Rectal smooth muscle tissue (tissue), 1 donor: ENCODE results near the gene DTWD1.
"Not testable (repeated sequence)": the region's sequence is repeated elsewhere in the genome, so short reads cannot be mapped to it uniquely, and the experiment has no call there.

ENCODE experiments used
- H3K27ac ChIP-seq: one replicate; pipeline ENCODE4 v1.7.0; 2013; ENCODE audit warnings: low read depth, low read length, inconsistent platforms
- H3K27me3 ChIP-seq: one replicate; pipeline ENCODE4 v1.7.0; 2013; ENCODE audit warnings: low read length; ENCODE audit not compliant: control insufficient read depth, insufficient read depth
- H3K36me3 ChIP-seq: one replicate; pipeline ENCODE4 v1.7.0; 2013; ENCODE audit warnings: low read length; ENCODE audit not compliant: control insufficient read depth, insufficient read depth
- H3K4me1 ChIP-seq: one replicate; pipeline ENCODE4 v1.7.0; 2013; ENCODE audit warnings: low read length; ENCODE audit not compliant: control insufficient read depth, insufficient read depth
- H3K4me3 ChIP-seq: one replicate; pipeline ENCODE4 v1.7.0; 2013; ENCODE audit warnings: low read length
- H3K9ac ChIP-seq: one replicate; pipeline ENCODE4 v1.7.0; 2013; ENCODE audit warnings: low read length

Gene DTWD1, protein sequence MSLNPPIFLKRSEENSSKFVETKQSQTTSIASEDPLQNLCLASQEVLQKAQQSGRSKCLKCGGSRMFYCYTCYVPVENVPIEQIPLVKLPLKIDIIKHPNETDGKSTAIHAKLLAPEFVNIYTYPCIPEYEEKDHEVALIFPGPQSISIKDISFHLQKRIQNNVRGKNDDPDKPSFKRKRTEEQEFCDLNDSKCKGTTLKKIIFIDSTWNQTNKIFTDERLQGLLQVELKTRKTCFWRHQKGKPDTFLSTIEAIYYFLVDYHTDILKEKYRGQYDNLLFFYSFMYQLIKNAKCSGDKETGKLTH

DNA sequence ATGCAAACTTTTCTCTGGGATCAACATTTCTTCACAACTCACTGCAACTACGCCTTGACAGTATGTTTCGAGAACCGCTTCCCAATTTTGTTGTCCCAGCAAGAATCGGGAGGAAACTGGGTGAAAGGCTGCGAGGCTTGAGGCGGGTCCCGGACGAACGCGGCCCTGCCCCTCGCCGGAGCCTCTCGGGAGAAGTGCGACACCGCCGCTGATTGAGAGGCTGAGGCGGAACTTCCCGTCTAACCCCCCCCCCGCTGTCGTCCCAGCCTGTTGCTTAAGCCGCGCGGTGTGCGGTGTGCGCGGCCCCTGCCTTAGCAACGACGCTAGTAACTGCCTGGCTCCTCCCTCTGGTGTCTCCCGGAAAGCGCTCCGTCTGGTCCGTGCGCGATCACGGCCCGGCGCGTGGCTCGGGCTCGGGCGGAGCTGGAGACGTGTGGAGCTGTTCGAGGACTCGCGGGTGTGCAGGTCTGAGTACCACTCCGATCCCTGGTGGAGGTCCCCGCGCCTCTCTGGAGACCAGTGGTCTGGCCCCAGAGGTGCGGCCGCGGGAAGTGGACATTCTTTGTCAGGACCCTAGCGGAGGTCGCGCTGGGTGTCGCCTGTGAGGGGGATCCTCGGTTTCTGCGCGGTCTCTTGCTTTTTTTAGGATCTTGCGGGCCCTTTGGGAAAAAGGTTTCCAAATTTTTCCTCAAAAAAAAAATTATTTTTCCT lies at the start of gene DTWD1, which contains the start of gene FAM227B:
Gene DTWD1, plus strand, starts transcription at position 391 of the 711 bp plus-strand sequence. CDS start 4,120 bp downstream, outside the sequence.
Gene FAM227B, minus strand, starts transcription at position 161 of the 711 bp plus-strand sequence. CDS start 5,647 bp downstream, outside the sequence.
- Histone ChIP-seq H3K27ac (peak within 1 kb of the TSS; percentile 96), H3K36me3 (peaks cover 4% of the 10 kb centered on the region), H3K4me3 (peak within 1 kb of the TSS; percentile 81), H3K27me3 (no peaks in the 10 kb centered on the region), H3K4me1 (peaks cover 14% of the 10 kb centered on the region), H3K9ac (peak within 1 kb of the TSS; percentile 69)

DNA sequence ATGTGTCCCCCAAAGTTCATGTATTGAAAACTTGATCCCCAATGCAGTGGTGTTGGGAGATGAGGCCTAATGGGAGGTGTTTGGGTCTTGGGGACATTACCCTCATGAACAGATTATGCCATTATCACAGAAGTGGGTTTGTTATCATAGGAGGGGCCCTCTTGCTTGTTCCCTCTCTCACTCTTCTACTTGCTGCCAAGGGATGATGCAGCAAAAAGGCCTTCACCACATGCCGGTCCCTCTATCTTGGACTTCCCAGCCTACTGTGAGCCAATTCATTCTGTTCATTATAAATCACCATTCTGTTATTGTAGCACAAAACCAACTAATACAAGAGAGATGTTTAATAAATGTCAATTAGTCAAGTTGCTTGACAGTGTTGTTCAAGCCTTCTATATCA lies 47.4 kb upstream of the DTWD1 start:
- Histone ChIP-seq H3K4me1 (no peaks in the 10 kb centered on the region), H3K27ac (no peak overlapping the region), H3K9ac (no peak overlapping the region), H3K27me3 (no peaks in the 10 kb centered on the region), H3K4me3 (no peak overlapping the region), H3K36me3 (no peaks in the 10 kb centered on the region)

DNA sequence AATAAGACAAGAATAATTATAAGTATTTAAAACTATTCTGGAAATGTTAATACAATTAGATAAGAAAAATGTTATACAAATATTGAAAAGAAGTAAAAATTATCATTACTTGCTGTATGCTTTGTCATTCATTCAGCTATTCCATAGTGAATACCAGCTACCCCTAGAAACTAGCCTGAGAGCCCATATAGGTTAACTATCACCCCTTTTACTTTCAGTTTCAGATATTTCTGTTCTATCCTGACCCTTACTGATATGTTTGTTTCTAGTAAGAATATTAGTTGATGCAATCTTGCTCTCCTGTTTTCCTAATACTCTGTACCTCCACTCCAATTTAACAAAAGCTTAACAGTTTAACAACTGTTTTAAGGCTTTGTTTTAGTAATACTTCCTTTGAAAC lies 31.8 kb upstream of the DTWD1 start:
- Histone ChIP-seq H3K9ac (no peak overlapping the region), H3K36me3 (no peaks in the 10 kb centered on the region), H3K4me3 (no peak overlapping the region), H3K4me1 (no peaks in the 10 kb centered on the region), H3K27ac (no peak overlapping the region), H3K27me3 (no peaks in the 10 kb centered on the region)

DNA sequence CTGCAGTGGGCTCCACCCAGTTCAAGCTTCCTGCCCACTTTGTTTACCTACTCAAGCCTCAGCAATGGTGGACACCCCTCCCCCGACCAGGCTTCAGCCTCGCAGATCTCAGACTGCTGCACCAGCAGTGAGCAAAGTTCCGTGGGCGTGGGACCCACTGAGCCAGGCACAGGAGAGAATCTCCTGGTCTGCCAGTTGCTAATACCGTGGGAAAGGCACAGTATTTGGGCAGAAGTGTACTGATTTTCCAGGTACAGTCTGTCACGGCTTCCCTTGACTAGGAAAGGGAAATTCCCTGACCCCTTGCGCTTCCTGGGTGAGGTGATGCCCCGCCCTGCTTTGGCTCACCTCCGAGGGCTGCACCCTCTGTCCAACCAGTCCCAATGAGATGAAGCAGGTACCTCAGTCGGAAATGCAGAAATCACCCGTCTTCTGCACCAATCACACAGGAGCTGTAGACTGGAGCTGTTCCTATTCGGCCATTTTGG lies 28.0 kb upstream of the DTWD1 start:
- not testable (repeated sequence) for H3K27ac ChIP-seq, H3K4me1 ChIP-seq, H3K9ac ChIP-seq, H3K36me3 ChIP-seq, H3K27me3 ChIP-seq, H3K4me3 ChIP-seq

DNA sequence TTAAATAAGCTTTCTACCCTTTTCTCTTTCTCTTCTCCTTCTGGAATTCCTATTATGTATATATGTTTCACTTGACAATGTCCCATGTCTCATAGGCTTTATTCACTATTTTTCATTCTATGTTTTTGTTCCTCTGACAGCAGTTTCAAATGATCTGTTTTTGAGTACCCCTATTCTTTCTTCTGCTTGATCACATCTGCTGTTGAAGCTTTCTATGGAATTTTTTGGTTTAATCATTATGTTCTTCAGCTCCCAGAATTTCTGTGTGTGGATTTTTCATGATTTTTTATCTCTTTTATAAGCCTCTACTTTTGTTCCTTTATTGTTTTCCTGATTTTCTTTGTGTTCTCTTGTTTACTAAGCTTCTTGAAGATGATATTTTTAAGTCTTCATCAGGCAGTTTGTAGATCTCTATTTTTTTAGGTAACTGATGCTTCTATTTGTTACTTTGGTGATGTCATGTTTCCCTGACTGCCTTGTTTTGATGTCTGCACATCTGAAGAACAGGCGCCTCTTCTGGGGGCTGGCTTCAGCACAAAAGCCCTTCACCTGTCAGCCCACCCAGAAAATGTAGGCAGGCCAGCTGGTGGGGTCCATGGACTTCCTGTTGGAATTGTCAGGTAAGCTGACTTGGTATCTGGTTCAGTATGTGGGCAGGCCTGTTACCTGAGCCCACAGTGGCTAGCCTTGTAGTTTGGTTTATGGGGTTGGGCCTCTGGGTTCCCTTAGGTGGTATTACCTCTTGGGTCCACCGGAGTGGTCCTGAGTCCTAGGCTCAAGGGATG lies 16.0 kb upstream of the DTWD1 start:
- Histone ChIP-seq H3K4me1 (no peaks in the 10 kb centered on the region), H3K4me3 (no peak overlapping the region), H3K27me3 (no peaks in the 10 kb centered on the region), H3K9ac (no peak overlapping the region), H3K36me3 (no peaks in the 10 kb centered on the region), H3K27ac (no peak overlapping the region)

DNA sequence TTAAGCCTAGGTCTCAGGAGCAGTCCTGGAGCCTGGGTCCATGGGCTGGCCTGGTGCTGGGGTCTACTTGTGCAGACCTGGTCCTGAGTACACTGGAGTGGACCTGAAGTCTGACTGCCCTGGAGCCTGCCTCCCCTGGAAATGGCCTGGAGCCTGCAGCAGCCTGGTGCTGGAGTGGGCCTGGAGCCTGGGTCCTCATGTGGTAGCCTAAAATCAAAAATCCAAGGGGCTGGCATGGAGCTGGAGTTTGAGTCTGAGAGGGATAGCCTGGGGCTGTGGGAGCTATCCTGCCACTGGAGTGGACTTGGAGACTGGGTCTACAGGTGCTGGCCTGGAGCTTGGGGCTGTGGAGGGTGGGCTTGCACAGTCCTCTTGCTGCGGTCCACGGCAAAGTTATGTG lies 15.3 kb upstream of the DTWD1 start:
- Histone ChIP-seq H3K9ac (no peak overlapping the region), H3K4me3 (no peak overlapping the region), H3K4me1 (no peaks in the 10 kb centered on the region), H3K27me3 (no peaks in the 10 kb centered on the region), H3K27ac (no peak overlapping the region), H3K36me3 (no peaks in the 10 kb centered on the region)

DNA sequence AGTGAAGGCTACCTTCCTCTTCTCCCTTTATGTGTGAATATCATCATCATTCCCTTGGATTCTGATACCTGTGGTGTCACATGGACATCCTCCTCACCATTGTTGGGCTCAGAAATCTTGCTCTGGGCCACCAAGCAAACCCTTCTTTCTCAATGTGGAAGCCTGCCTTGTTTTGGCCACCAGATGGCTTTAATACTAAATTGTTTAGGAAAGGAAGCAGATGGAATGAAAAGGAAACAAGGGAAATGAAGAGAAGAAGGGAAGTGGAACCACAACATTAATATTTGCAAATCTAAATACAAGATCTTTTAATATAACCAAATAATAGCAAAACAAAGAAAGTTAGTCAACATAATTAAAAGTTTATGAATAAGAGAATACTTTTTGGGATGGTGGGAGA lies 14.3 kb upstream of the DTWD1 start:
- no peaks in the 10 kb centered on the region for H3K4me1 ChIP-seq
- no peaks in the 10 kb centered on the region for H3K27me3 ChIP-seq
- no peak overlapping the region for H3K4me3 ChIP-seq
- no peaks in the 10 kb centered on the region for H3K36me3 ChIP-seq
- H3K9ac ChIP-seq = no peak overlapping the region
- H3K27ac ChIP-seq = no peak overlapping the region

DNA sequence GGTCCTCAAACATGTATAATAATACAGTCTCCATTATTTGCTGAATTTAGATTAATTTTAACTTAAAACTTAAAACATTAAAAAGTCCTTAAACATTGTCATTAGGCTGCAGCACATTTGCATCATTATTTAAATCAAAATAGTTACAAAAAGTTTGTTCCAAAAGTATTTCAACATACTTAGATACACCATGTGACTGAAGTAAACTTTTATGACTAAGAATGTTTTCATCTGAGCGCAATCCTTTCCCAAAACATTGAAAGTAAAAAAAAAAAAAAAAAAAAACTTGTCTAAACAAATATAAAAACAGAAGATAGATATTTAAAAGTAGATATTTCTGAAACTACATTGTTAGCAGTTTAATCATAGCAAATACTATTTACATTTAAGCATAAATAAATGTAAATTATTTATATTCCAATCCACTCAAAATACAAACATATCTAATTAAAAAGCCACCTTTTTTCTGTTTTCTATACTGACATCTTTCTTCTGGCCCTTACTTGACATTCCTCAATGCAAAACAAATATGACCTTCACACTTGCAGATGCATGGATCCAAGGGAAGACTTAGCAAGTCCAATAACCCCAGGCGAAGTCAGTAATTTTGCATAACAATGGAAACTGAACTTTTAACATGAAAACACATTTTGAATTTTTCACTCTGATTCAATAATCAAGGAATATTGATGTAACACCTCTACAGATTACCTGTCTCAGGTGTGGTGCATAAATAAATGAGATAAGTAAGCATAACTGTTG lies 10.5 kb upstream of the DTWD1 start:
- H3K9ac ChIP-seq = no peak overlapping the region
- no peaks in the 10 kb centered on the region for H3K36me3 ChIP-seq
- no peaks in the 10 kb centered on the region for H3K27me3 ChIP-seq
- H3K27ac ChIP-seq = no peak overlapping the region
- no peak overlapping the region for H3K4me3 ChIP-seq
- H3K4me1 ChIP-seq = no peaks in the 10 kb centered on the region

DNA sequence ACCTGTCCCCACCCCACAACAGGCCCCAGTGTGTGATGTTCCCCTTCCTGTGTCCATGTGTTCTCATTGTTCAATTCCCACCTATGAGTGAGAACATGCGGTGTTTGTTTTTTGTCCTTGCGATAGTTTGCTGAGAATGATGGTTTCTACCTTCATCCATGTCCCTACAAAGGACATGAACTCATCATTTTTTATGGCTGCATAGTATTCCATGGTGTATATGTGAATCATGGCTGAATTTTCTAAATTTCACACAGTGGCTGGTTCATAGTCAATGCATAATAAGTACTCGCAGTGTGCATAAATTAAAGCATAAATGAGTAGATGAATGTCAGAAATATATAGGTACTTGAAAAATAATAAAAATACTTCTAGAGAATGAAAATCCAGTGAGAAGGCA lies 8.6 kb upstream of the DTWD1 start:
- H3K4me3 ChIP-seq, H3K9ac ChIP-seq, H3K27me3 ChIP-seq, H3K36me3 ChIP-seq, H3K4me1 ChIP-seq, H3K27ac ChIP-seq: not testable (repeated sequence)

DNA sequence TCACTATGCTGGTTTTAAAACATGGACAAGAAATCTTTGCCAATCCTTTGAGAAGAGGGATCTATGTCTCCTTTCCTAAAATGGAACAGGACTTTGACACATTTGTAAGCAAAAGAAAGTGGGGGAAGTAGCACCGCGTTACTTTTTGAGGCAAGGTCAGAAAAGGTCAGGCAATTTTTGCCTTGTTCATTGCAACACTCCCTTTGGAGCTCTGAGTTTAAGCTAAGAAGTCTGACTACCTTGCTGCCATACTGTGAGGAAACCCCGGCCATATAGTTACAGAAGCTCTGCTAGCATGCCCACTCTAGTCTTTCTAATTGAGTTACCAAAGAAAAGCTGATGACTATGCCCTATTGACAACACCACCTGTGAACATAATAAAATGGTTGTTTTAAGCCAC lies 1.6 kb upstream of the DTWD1 start:
- no peak overlapping the region for H3K27ac ChIP-seq

DNA sequence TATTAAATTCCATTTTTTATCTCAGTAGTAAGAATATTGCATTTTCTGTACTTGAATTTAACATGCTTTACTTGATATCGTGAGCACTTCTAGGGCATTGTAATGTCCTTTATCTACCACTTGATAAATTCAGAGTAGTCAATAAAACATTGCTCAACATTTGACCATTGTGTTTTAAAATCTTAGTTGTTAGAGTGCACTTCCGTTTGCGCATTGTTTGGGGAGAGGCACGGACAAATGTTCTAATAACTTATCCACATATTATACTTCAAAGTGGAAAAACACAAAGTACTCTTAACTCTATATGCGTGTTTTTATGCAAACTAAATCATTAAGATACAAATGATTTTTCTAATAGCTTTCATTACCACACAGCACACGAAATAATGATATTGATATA lies 649 bp upstream of the DTWD1 start:
- peaks cover 14% of the 10 kb centered on the region for H3K4me1 ChIP-seq
- H3K36me3 ChIP-seq = no peaks in the 10 kb centered on the region
- peak overlapping the region; percentile 45 for H3K9ac ChIP-seq
- no peaks in the 10 kb centered on the region for H3K27me3 ChIP-seq
- peak overlapping the region; percentile 81 for H3K4me3 ChIP-seq
- peak overlapping the region; percentile 96 for H3K27ac ChIP-seq

More for the DNA sequence above, 1.6 kb upstream of the DTWD1 start:
- Histone ChIP-seq H3K36me3 (no peaks in the 10 kb centered on the region), H3K27me3 (no peaks in the 10 kb centered on the region), H3K4me1 (peaks cover 14% of the 10 kb centered on the region), H3K4me3 (no peak overlapping the region), H3K9ac (no peak overlapping the region)

DNA sequence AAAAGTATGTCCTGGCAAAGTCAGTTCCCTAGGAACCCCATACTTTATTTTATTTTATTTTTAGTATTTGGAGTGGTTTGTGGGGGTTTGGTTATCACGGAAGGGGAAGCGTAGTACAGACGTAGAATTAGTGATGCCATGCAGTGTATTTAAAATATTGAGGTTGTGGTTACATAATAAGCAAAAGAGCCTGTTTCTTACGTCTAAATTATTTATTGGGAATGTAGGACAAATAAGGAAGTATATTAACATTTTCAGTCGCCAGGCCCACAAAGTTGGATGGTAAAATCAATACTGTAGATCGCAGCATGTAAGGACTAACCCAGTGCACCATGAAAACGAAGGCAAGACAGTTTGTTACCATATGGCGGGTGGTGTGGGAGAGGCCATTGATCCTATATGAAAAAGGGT lies 558 bp downstream of the DTWD1 start:
- peaks cover 14% of the 10 kb centered on the region for H3K4me1 ChIP-seq
- H3K27ac ChIP-seq = peak overlapping the region; percentile 96
- peak overlapping the region; percentile 69 for H3K9ac ChIP-seq
- H3K4me3 ChIP-seq = peak overlapping the region; percentile 81
- H3K36me3 ChIP-seq = peaks cover 4% of the 10 kb centered on the region
- no peaks in the 10 kb centered on the region for H3K27me3 ChIP-seq
